Vagina (tissue), 2 donors: ENCODE data around the gene CBFA2T3. TPM values are rescaled to one million over a fixed set of nuclear protein-coding genes. Genes with fewer than 3 reads are reported as not detected.

Experiments
- DNase-seq, 2 donors: peaks; one replicate each; pipeline ENCODE4 v3.0.0-alpha.2; 2017; ENCODE audit errors: extremely low spot score in 2 of 2
- H3K27ac ChIP-seq: fragments of 200-600 bp; sonication (generic); one replicate; pipeline ENCODE4 v1.5.1; 2019
- H3K27me3 ChIP-seq: fragments of 200-600 bp; sonication (generic); one replicate; pipeline ENCODE4 v1.5.1; 2019
- H3K36me3 ChIP-seq, 2 donors: fragments of 200-600 bp; sonication (generic); one replicate each; pipeline ENCODE4 v1.5.1; 2017 to 2019
- H3K4me1 ChIP-seq: fragments of 200-600 bp; sonication (generic); one replicate; pipeline ENCODE4 v1.5.1; 2019
- H3K4me3 ChIP-seq, 2 donors: fragments of 200-600 bp; sonication (generic); 1 replicate in 1 of 2; 2 replicates in 1 of 2; pipeline ENCODE4 v1.5.1; 2016 to 2019
- H3K9me3 ChIP-seq: fragments of 200-600 bp; sonication (generic); one replicate; pipeline ENCODE4 v1.5.1; 2019
- POLR2A ChIP-seq, 2 donors: fragments of 450-650 bp; IDR thresholded peaks; one replicate each; pipeline ENCODE4 v1.6.1; 2017; ENCODE audit warnings: antibody characterized with exemption in 2 of 2, mild to moderate bottlenecking in 2 of 2, moderate library complexity in 2 of 2
- POLR2AphosphoS5 ChIP-seq, 2 donors: sonication (generic); formaldehyde crosslinking; IDR thresholded peaks; one replicate each; pipeline ENCODE4 v1.9.0; 2017; ENCODE audit warnings: antibody characterized with exemption in 2 of 2, mild to moderate bottlenecking in 2 of 2, low read depth in 1 of 2; ENCODE audit not compliant: insufficient read depth in 1 of 2
- intact Hi-C: fragments of 100-400 bp; cut with DNase I; formaldehyde crosslinking; loops from one replicate; pipeline ENCODE4 v1.15.1; 2023
- total RNA-seq: library from RNA; depleted of rRNA; stranded (reverse); fragments of >200 nt; gene quantifications from one replicate; pipeline ENCODE4 v1.2.3, GENCODE V29; 2016
- TF ChIP-seq, protein P1 (sequence below), 3 experiments: fragments of 450-650 bp in 2 of 3; fragments of 200-600 bp in 1 of 3; sonication (generic) in 1 of 3; IDR thresholded peaks; one replicate each; pipeline ENCODE4 v1.5.1; 2017 to 2019; ENCODE audit warnings: antibody characterized with exemption in 3 of 3, mild to moderate bottlenecking in 2 of 3, moderate library complexity in 2 of 3

The CBFA2T3 gene
- total RNA-seq, 1 donor from 2014 or later, result 2.7 TPM

DNA sequence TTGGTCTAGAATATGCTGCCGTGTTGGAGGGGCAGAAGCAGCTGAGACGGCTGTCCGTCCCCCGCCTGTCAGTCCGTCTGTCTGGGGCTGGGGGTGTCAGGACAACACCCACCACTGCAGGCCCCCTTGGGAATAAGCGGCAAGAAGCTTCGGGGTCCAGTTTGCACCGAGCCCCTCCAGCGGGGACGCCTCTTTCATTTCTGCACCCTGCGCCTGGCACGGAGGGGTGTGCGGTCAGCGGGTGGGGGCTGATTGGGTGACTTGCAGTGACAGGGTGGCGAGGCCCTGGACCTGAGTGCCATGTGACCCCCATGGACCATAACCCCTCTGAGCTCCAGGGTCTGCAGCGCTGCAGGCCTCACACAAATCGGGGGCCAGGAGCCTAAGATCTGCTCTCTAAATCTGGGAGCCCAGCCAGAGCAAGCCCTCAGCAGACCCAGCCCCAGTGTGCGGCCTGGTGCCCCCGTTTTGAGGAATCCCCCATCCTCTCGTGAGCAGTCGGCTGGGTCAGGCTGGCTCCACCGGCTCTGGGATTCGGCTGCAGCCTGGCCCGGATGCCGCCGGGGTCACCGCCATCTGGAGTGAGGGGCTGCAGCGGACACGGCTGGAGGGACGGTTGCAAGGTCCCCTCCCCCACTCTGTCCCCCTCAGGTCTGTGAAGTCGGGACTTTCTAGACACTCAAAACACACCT is 8.3 kb downstream of the CBFA2T3 start:
- Histone ChIP-seq H3K4me1 (peaks cover 9% of the 10 kb centered on the region), H3K9me3 (no peaks in the 10 kb centered on the region), H3K27ac (no peak overlapping the region), H3K36me3 (no peaks in the 10 kb centered on the region), H3K4me3 (no peak overlapping the region), H3K27me3 (no peaks in the 10 kb centered on the region)
- intact Hi-C loops, result no loop called here
- no peak for DNase-seq
- TF ChIP-seq POLR2A (IDR thresholded peaks at IDR 0.05) (no peak), POLR2AphosphoS5 (IDR thresholded peaks at IDR 0.05; ENCODE audit: insufficient read depth in 1 of 2, low read depth in 1 of 2) (no peak)
- TF ChIP-seq, protein P1, sequence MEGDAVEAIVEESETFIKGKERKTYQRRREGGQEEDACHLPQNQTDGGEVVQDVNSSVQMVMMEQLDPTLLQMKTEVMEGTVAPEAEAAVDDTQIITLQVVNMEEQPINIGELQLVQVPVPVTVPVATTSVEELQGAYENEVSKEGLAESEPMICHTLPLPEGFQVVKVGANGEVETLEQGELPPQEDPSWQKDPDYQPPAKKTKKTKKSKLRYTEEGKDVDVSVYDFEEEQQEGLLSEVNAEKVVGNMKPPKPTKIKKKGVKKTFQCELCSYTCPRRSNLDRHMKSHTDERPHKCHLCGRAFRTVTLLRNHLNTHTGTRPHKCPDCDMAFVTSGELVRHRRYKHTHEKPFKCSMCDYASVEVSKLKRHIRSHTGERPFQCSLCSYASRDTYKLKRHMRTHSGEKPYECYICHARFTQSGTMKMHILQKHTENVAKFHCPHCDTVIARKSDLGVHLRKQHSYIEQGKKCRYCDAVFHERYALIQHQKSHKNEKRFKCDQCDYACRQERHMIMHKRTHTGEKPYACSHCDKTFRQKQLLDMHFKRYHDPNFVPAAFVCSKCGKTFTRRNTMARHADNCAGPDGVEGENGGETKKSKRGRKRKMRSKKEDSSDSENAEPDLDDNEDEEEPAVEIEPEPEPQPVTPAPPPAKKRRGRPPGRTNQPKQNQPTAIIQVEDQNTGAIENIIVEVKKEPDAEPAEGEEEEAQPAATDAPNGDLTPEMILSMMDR (IDR thresholded peaks at IDR 0.05), result no peak

DNA sequence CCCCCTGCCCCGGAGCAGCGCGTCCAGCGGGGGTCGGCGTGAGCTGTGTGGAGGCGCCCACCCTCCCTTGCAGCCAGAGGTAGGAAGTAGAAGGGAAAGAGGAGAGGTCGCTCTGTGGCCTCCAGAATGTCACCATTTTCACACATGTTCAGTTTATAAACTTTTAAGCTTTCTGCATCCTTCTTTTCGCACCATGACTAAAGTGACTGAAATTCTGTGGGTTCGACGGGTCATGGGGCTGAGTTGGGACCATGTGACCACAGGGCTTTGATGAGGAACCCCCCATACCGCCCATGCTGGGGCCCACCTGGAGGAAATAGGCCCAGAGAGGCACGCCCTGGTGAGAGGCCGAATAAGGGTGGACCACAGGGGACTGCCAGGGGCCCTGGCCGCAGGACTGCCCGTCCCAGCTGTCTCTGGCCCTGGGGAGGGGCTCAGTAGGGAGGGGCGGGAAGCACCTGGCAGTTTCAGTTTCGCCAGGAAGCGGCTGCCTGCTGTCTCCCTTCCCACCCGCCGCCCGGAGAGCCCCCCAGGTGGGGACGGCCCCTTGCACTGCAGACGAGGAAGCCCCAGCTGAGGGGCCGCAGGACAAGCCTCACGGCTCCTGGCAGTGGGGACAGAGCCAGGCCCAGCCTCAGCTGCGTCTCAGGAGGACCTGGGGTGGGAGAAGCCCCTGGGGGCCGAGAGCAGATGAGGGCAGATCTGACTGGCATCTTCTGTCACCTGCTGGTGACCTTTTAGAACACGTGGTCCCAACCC is 9.0 kb downstream of the CBFA2T3 start:
- peaks cover 9% of the 10 kb centered on the region for H3K4me1 ChIP-seq
- no peak overlapping the region for H3K27ac ChIP-seq
- no peaks in the 10 kb centered on the region for H3K36me3 ChIP-seq
- intact Hi-C loops, result no loop called here
- DNase-seq, result no peak
- H3K4me3 ChIP-seq, result no peak overlapping the region
- TF ChIP-seq, protein P1 (IDR thresholded peaks at IDR 0.05), result no peak
- TF ChIP-seq POLR2AphosphoS5 (IDR thresholded peaks at IDR 0.05; ENCODE audit: insufficient read depth in 1 of 2, low read depth in 1 of 2), result no peak
- TF ChIP-seq POLR2A (IDR thresholded peaks at IDR 0.05), result no peak
- H3K27me3 ChIP-seq, result no peaks in the 10 kb centered on the region
- no peaks in the 10 kb centered on the region for H3K9me3 ChIP-seq

- Histone ChIP-seq H3K4me1 (peaks cover 9% of the 10 kb centered on the region), H3K27ac (no peak overlapping the region), H3K27me3 (no peaks in the 10 kb centered on the region), H3K9me3 (no peaks in the 10 kb centered on the region), H3K36me3 (no peaks in the 10 kb centered on the region), H3K4me3 (no peak overlapping the region)
- DNase-seq, result no peak
- TF ChIP-seq POLR2A (IDR thresholded peaks at IDR 0.05), result no peak
- TF ChIP-seq, protein P1 (IDR thresholded peaks at IDR 0.05), result no peak
- TF ChIP-seq POLR2AphosphoS5 (IDR thresholded peaks at IDR 0.05; ENCODE audit: insufficient read depth in 1 of 2, low read depth in 1 of 2), result no peak
- intact Hi-C loops, result no loop called here
These were observed 9.8 kb downstream of the CBFA2T3 start for GRCh38 chr16:88966986-88967829.

DNA sequence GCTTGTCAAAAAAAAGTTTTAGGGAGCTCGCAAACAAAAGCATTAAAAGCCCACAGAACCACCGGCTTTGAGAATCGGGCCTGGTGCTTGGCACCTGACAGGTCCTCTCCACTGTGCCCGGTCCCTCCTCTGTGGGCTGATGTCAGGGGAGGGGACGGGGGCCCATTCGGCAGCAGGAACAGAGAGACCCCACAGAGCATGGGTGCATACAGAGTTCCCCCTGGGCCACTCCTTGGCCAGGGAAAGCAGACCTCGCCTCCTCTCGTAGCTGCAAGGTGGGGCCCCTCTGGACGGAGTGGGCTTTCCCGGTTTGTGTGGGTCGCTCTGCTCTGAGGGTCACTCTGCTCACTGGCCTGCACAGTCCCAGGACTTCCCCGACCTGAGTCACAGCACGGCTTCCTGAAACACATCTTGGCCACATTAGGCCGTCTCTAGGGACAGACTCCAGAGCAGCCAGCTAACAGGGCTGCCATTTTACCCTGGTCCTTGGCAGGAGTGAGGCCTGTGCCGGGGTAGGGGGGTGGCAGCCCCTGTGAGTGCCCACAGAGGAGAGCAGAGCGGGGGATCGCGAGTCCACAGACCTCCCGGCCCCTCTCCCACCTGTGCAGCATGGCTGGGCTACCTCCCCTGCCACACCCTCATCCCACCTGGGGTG is 11.1 kb downstream of the CBFA2T3 start:
- intact Hi-C loops, result no loop called here
- Histone ChIP-seq H3K4me1 (peaks cover 9% of the 10 kb centered on the region), H3K36me3 (no peaks in the 10 kb centered on the region), H3K27me3 (no peaks in the 10 kb centered on the region), H3K27ac (no peak overlapping the region), H3K4me3 (no peak overlapping the region), H3K9me3 (no peaks in the 10 kb centered on the region)
- no peak for DNase-seq
- TF ChIP-seq POLR2A (IDR thresholded peaks at IDR 0.05) (no peak), POLR2AphosphoS5 (IDR thresholded peaks at IDR 0.05; ENCODE audit: insufficient read depth in 1 of 2, low read depth in 1 of 2) (no peak)
- TF ChIP-seq, protein P1 (IDR thresholded peaks at IDR 0.05), result no peak
